Ascending aorta (tissue), 2 donors: Measurements from ENCODE around the gene SLC25A26. TPM values are rescaled to one million over a fixed set of nuclear protein-coding genes. Genes with fewer than 3 reads are reported as not detected.
A peak's percentile ranks its signal among the peaks of the same experiment; 100 is the strongest.
"Not testable (repeated sequence)": the region's sequence is repeated elsewhere in the genome, so short reads cannot be mapped to it uniquely, and the experiment has no call there.

Experiments used
- DNase-seq, 2 donors: peaks; one replicate each; pipeline ENCODE4 v3.0.0-alpha.2; 2019; ENCODE audit warnings: low spot score in 2 of 2
- H3K27ac ChIP-seq, 2 donors: fragments of 200-600 bp; sonication (generic); one replicate each; pipeline ENCODE4 v1.5.1; 2016 to 2017; ENCODE audit warnings: mild to moderate bottlenecking in 1 of 2
- H3K27me3 ChIP-seq: fragments of 200-600 bp; sonication (generic); one replicate; pipeline ENCODE4 v1.5.1; 2017
- H3K36me3 ChIP-seq, 2 donors: fragments of 200-600 bp; sonication (generic); one replicate each; pipeline ENCODE4 v1.5.1; 2016
- H3K4me1 ChIP-seq, 2 donors: fragments of 200-600 bp; sonication (generic); one replicate each; pipeline ENCODE4 v1.5.1; 2016 to 2017; ENCODE audit warnings: mild to moderate bottlenecking in 1 of 2
- H3K4me3 ChIP-seq, 2 donors: fragments of 200-600 bp; sonication (generic); one replicate each; pipeline ENCODE4 v1.5.1; 2016 to 2017; ENCODE audit warnings: mild to moderate bottlenecking in 1 of 2
- H3K9me3 ChIP-seq, 2 donors: fragments of 200-600 bp; sonication (generic); one replicate each; pipeline ENCODE4 v1.5.1; 2016
- intact Hi-C: fragments of 100-400 bp; cut with DNase I; formaldehyde crosslinking; loops from one replicate; pipeline ENCODE4 v1.15.1; 2023
- total RNA-seq: library from RNA; depleted of rRNA; stranded (reverse); fragments of >200 nt; gene quantifications from one replicate; pipeline ENCODE4 v1.1.0, GENCODE V29; 2016
- TF ChIP-seq, protein P1 (sequence below), 3 experiments: fragments of 200-600 bp in 2 of 3; fragments of 450-650 bp in 1 of 3; sonication (generic) in 2 of 3; IDR thresholded peaks; one replicate each; pipeline ENCODE4 v1.5.1; 2016 to 2019; ENCODE audit warnings: antibody characterized with exemption in 3 of 3, mild to moderate bottlenecking in 1 of 3, moderate library complexity in 1 of 3

SLC25A26 gene
- total RNA-seq, 1 donor from 2014 or later: 11.7 TPM

DNA sequence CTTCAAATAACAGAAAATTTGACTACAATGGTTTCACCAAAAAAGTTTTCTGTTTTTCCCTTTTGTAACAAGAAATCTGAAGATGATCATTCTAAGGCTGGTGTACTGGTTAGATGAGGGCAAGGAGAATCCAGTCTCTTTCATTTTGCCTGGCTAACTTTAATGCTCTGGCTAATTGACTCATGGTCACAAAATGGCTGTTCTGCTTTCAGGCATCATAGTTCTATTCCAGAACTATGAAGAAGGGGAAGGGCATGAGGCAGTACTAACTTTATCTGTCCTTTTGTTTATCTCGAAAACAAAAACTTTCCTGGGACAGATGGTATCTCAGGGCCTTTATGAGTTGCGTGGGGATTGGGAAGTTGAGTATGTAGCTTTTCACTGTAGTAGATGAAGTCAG lies 50.4 kb downstream of the SLC25A26 start:
- no peaks in the 10 kb centered on the region for H3K4me1 ChIP-seq
- no peak overlapping the region for H3K27ac ChIP-seq
- intact Hi-C loops: loop anchor here (10.0 kb wide), 1 partner anchor 234 kb away; the partner anchor contains the start of gene LRIG1

DNA sequence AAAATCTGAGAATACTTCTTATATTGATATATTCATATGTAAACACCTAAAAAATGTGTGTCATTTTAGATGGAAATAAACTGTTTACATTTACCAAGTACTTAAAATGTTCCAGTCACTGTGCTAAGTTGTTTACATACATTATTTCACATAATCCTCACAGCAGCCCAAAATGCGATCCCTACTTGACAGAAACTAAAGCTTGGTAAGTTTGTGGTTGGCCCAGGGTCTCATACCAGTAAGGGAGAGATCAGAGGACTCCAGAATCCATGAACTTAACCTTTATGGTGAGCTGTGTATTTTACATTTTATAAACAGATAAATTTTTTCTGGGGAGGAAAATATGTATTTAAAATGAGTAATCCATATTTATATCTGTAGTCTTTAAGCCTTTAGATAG lies 51.2 kb downstream of the SLC25A26 start:
- no peaks in the 10 kb centered on the region for H3K27me3 ChIP-seq
- H3K27ac ChIP-seq: no peak overlapping the region
- no peak overlapping the region for H3K4me3 ChIP-seq
- intact Hi-C loops: loop anchor here (10.0 kb wide), 1 partner anchor 233 kb away; the partner anchor contains the start of gene LRIG1
- no peaks in the 10 kb centered on the region for H3K9me3 ChIP-seq
- DNase-seq: no peak
- no peaks in the 10 kb centered on the region for H3K36me3 ChIP-seq
- no peaks in the 10 kb centered on the region for H3K4me1 ChIP-seq
- TF ChIP-seq, protein P1, sequence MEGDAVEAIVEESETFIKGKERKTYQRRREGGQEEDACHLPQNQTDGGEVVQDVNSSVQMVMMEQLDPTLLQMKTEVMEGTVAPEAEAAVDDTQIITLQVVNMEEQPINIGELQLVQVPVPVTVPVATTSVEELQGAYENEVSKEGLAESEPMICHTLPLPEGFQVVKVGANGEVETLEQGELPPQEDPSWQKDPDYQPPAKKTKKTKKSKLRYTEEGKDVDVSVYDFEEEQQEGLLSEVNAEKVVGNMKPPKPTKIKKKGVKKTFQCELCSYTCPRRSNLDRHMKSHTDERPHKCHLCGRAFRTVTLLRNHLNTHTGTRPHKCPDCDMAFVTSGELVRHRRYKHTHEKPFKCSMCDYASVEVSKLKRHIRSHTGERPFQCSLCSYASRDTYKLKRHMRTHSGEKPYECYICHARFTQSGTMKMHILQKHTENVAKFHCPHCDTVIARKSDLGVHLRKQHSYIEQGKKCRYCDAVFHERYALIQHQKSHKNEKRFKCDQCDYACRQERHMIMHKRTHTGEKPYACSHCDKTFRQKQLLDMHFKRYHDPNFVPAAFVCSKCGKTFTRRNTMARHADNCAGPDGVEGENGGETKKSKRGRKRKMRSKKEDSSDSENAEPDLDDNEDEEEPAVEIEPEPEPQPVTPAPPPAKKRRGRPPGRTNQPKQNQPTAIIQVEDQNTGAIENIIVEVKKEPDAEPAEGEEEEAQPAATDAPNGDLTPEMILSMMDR (IDR thresholded peaks at IDR 0.05): no peak

More for the DNA sequence above, 50.4 kb downstream of the SLC25A26 start:
- Histone ChIP-seq H3K4me3 (no peak overlapping the region), H3K27me3 (no peaks in the 10 kb centered on the region), H3K36me3 (no peaks in the 10 kb centered on the region), H3K9me3 (no peaks in the 10 kb centered on the region)
- TF ChIP-seq, protein P1 (IDR thresholded peaks at IDR 0.05): no peak
- no peak for DNase-seq

DNA sequence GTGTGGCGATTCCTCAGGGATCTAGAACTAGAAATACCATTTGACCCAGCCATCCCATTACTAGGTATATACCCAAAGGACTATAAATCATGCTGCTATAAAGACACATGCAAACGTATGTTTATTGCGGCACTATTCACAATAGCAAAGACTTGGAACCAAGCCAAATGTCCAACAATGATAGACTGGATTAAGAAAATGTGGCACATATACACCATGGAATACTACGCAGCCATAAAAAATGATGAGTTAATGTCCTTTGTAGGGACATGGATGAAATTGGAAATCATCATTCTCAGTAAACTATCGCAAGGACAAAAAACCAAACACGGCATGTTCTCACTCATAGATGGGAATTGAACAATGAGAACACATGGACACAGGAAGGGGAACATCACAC lies 54.0 kb downstream of the SLC25A26 start:
- H3K4me3 ChIP-seq, H3K27me3 ChIP-seq, H3K4me1 ChIP-seq, H3K36me3 ChIP-seq, DNase-seq, H3K9me3 ChIP-seq, H3K27ac ChIP-seq: not testable (repeated sequence)
- intact Hi-C loops: loop anchor here (5.0 to 10.0 kb wide), 2 partner anchors 132 to 230 kb away; partner anchors contain the start of gene LRIG1

DNA sequence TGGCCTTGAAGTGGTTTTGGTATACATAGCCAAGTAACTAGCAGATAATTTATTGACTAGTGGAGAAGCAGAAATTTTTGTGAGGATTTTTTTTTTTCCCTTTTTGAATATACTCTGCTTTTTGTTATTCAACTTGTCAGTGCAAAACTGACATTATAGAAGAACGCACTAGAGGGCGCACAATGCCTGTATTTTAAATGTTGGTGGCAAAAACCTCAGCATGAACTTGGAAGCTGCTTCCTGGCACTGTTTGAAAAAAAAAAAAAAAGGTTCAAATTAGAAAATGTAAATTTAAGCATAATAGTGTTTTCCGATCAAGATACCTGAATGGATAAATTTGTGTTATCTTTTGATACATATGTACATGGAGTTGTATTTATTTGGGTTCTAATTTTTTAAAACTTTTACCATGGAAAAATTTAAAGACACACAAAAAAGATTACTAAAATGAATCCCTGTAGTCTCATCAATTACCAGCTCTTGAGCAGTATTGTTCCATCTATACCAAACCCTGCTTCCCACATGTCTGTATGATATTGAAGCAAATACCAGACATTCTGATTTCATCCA lies 56.0 kb downstream of the SLC25A26 start:
- DNase-seq: peak in 1 of 2 donors; percentile 81
- Histone ChIP-seq H3K27me3 (no peaks in the 10 kb centered on the region), H3K27ac (no peak overlapping the region), H3K9me3 (no peaks in the 10 kb centered on the region), H3K4me3 (no peak overlapping the region), H3K4me1 (no peaks in the 10 kb centered on the region), H3K36me3 (no peaks in the 10 kb centered on the region)
- intact Hi-C loops: loop anchor here (2.0 to 10.0 kb wide), 3 partner anchors 131 to 540 kb away; partner anchors contain the start of gene LRIG1
- TF ChIP-seq, protein P1 (IDR thresholded peaks at IDR 0.05): peak; percentile 55 to 67 (median 56)

DNA sequence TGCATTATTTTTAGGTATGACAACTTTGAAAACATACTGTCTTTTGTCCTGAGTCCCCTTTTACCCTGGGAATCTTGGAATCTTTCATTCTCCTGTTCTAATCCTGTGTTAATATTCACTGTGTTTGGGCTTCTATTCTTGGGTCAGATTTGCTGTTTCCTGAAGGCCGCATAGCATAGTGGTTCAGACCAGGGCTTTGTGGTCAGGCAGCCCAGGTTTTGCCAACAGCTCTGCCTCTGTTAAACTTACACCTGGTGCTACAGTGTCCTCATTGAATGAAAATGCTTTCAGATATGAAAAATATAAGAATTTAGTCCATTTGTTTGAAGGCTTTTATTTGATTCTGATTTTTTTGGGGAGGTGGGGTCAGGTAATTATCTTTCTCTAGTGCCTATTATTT lies 58.4 kb downstream of the SLC25A26 start:
- Histone ChIP-seq H3K27me3 (no peaks in the 10 kb centered on the region), H3K4me3 (no peak overlapping the region), H3K27ac (no peak overlapping the region), H3K36me3 (no peaks in the 10 kb centered on the region), H3K4me1 (no peaks in the 10 kb centered on the region), H3K9me3 (no peaks in the 10 kb centered on the region)
- no peak for DNase-seq
- intact Hi-C loops: loop anchor here (5.0 to 10.0 kb wide), 2 partner anchors 128 to 226 kb away; partner anchors contain the start of gene LRIG1
- TF ChIP-seq, protein P1 (IDR thresholded peaks at IDR 0.05): no peak

DNA sequence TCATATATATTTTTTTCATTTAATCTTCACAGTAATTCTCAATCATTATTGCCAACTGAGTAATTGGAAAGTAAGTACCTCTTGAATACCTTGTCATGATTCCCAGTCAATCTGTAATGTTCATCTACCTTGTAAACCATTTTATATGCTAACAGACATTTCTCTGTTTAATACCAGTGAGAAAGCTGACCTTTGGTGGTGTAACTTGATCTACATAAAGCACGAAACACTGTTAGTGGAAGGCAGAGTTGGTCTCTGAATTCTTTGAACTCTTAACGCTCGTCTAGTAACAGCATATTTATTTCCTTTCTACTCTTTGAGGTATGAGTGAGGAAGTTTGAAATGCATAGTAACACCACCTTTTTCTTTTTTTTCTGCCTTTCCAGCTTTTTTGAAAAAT lies 59.5 kb downstream of the SLC25A26 start:
- intact Hi-C loops: no loop called here
- no peak overlapping the region for H3K27ac ChIP-seq
- H3K4me1 ChIP-seq: no peaks in the 10 kb centered on the region

DNA sequence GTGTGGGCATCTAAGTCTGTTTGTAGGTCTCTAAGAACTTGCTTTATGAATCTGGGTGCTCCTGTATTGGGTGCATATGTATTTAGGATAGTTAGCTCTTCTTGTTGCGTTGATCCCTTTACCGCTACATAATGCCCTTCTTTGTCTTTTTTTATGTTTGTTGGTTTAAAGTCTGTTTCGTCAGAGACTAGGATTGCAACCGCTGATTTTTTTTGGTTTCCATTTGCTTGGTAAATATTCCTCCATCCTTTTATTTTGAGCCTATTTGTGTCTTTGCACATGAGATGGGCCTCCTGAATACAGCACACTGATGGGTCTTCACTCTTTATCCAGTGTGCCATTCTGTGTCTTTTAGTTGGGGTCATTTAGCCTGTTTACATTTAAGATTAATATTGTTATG lies 71.1 kb downstream of the SLC25A26 start:
- intact Hi-C loops, H3K27ac ChIP-seq, DNase-seq, H3K9me3 ChIP-seq, H3K4me3 ChIP-seq, H3K4me1 ChIP-seq, H3K27me3 ChIP-seq, H3K36me3 ChIP-seq: not testable (repeated sequence)

More for the DNA sequence above, 59.5 kb downstream of the SLC25A26 start:
- no peaks in the 10 kb centered on the region for H3K9me3 ChIP-seq
- no peaks in the 10 kb centered on the region for H3K36me3 ChIP-seq
- no peaks in the 10 kb centered on the region for H3K27me3 ChIP-seq
- no peak overlapping the region for H3K4me3 ChIP-seq
- no peak for DNase-seq
- TF ChIP-seq, protein P1 (IDR thresholded peaks at IDR 0.05): no peak
